WTC11 (cell line): ENCODE measurements around the gene ADAMTS9. TPM values are rescaled to one million over a fixed set of nuclear protein-coding genes. Genes with fewer than 3 reads are reported as not detected.

ENCODE experiments used
- ATAC-seq: fragments of 200-7000 bp; cut with Tn5 transposase; 2 replicates; pipeline ENCODE4 v1.10.0; 2021; ENCODE audit warnings: mild to moderate bottlenecking, moderate library complexity
- CTCF ChIA-PET: fragments of 300-600 bp; sonication (Branson Sonifier 250); formaldehyde crosslinking; loops from one replicate; lab custom pipeline; 2021; ENCODE audit warnings: antibody characterized with exemption; lab: Charles Lee
- POLR2A ChIA-PET: fragments of 350-600 bp; sonication (Branson Sonifier 250); formaldehyde crosslinking; loops from one replicate; lab custom pipeline; 2021; ENCODE audit warnings: antibody characterized with exemption; lab: Charles Lee
- DNase-seq: peaks from one replicate; pipeline ENCODE4 v3.0.0; 2021; ENCODE audit warnings: low spot score
- H3K27ac Mint-ChIP-seq: 2 replicates; pipeline ENCODE4 v1.8.0; 2021; ENCODE audit warnings: mixed read lengths
- H3K27me3 Mint-ChIP-seq: 2 replicates; pipeline ENCODE4 v1.8.0; 2021; ENCODE audit warnings: low read depth, mild to moderate bottlenecking, moderate library complexity, mixed read lengths
- H3K36me3 Mint-ChIP-seq: 2 replicates; pipeline ENCODE4 v1.8.0; 2021; ENCODE audit warnings: mixed read lengths
- H3K4me1 Mint-ChIP-seq: 2 replicates; pipeline ENCODE4 v1.8.0; 2022; ENCODE audit warnings: mixed read lengths
- H3K4me3 Mint-ChIP-seq: 2 replicates; pipeline ENCODE4 v1.8.0; 2021; ENCODE audit warnings: mild to moderate bottlenecking, moderate library complexity, mixed read lengths
- H3K9me3 Mint-ChIP-seq: 2 replicates; pipeline ENCODE4 v1.8.0; 2021; ENCODE audit warnings: mixed read lengths
- MYBL2 ChIP-seq: sonication (generic); formaldehyde crosslinking; IDR thresholded peaks from 2 replicates; pipeline ENCODE4 v1.8.1; 2023; ENCODE audit warnings: mild to moderate bottlenecking, moderate library complexity, missing genetic modification reagents
- NFE2L1 ChIP-seq: sonication (generic); formaldehyde crosslinking; IDR thresholded peaks from 2 replicates; pipeline ENCODE4 v1.8.1; 2023; ENCODE audit warnings: missing genetic modification reagents
- SP1 ChIP-seq: sonication (generic); formaldehyde crosslinking; conservative IDR thresholded peaks from 2 replicates; pipeline ENCODE4 v1.8.1; 2022; ENCODE audit warnings: missing genetic modification reagents
- TEAD1 ChIP-seq: sonication (generic); formaldehyde crosslinking; IDR thresholded peaks from 2 replicates; pipeline ENCODE4 v1.8.0; 2022; ENCODE audit warnings: mild to moderate bottlenecking, missing genetic modification reagents
- TEAD4 ChIP-seq: sonication (generic); formaldehyde crosslinking; IDR thresholded peaks from 2 replicates; pipeline ENCODE4 v1.8.0; 2022; ENCODE audit warnings: mild to moderate bottlenecking, missing genetic modification reagents
- ZNF263 ChIP-seq: sonication (generic); formaldehyde crosslinking; IDR thresholded peaks from 2 replicates; pipeline ENCODE4 v1.8.1; 2022; ENCODE audit warnings: low read depth, mild to moderate bottlenecking, moderate library complexity, missing genetic modification reagents
- ZNF416 ChIP-seq: fragments of 250-450 bp; sonication (Bioruptor Pico); IDR thresholded peaks from 2 replicates; pipeline ENCODE4 v1.9.0; 2021; ENCODE audit warnings: mild to moderate bottlenecking, inconsistent platforms
- total RNA-seq: library from RNA; stranded (reverse); gene quantifications from 3 replicates; pipeline ENCODE4 v1.2.3, GENCODE V29; 2021
- TF ChIP-seq, protein P1 (sequence below): sonication (generic); formaldehyde crosslinking; IDR thresholded peaks from 2 replicates; pipeline ENCODE4 v1.8.1; 2022; ENCODE audit warnings: missing genetic modification reagents, borderline replicate concordance
- TF ChIP-seq, protein P2 (sequence below): sonication (generic); formaldehyde crosslinking; IDR thresholded peaks from 2 replicates; pipeline ENCODE4 v1.8.0; 2023; ENCODE audit warnings: missing genetic modification reagents
- TF ChIP-seq, protein P3 (sequence below): sonication (generic); formaldehyde crosslinking; IDR thresholded peaks from 2 replicates; pipeline ENCODE4 v1.8.0; 2023; ENCODE audit warnings: missing genetic modification reagents, mild to moderate bottlenecking, borderline replicate concordance
- TF ChIP-seq, protein P4 (sequence below): sonication (generic); formaldehyde crosslinking; IDR thresholded peaks from 2 replicates; pipeline ENCODE4 v1.8.0; 2022; ENCODE audit warnings: mild to moderate bottlenecking, missing genetic modification reagents
- TF ChIP-seq, protein P5 (sequence below): sonication (generic); formaldehyde crosslinking; IDR thresholded peaks from 2 replicates; pipeline ENCODE4 v1.8.0; 2023; ENCODE audit warnings: mild to moderate bottlenecking, missing genetic modification reagents

The ADAMTS9 gene
- total RNA-seq, 1 experiment from 2014 or later, result 3.1 TPM

DNA sequence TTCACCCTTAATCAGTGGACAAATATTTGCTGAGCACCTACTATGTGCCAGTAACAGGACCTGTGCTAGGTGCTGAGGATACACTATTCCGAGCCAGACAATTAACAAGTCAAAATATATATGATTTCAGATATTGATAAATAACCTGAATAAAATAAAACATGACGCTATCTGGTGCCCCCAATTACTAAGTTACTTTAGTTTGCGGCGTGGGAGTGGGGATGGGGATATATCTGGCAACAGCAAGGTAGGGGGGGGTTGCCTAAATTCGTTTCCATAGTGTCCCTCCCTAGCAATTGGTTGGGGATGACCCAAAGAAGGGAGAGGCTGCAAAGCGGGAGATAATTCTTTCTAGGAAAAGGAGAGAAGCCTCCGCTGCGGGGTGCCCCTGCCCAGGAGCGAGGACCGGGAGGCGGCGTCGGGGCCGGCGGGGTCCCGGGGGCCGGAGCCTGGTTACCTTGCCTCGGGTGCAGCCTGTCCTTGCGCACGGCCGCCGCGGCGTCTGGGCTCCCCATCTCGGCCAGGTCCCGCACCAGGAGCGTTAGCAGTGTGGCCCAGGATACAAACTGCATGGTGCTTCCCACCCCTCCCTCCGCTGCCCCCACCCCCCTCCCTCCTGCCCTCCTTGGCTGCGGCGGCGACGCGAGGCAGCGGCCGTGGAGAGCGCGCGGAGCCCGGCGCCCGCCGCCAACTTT lies 567 bp downstream of the ADAMTS9 start (continued):
- TF ChIP-seq, protein P1, sequence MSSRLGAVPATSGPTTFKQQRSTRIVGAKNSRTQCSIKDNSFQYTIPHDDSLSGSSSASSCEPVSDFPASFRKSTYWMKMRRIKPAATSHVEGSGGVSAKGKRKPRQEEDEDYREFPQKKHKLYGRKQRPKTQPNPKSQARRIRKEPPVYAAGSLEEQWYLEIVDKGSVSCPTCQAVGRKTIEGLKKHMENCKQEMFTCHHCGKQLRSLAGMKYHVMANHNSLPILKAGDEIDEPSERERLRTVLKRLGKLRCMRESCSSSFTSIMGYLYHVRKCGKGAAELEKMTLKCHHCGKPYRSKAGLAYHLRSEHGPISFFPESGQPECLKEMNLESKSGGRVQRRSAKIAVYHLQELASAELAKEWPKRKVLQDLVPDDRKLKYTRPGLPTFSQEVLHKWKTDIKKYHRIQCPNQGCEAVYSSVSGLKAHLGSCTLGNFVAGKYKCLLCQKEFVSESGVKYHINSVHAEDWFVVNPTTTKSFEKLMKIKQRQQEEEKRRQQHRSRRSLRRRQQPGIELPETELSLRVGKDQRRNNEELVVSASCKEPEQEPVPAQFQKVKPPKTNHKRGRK (CRISPR knock-in tag), result no peak
- TF ChIP-seq TEAD4, result no peak

DNA sequence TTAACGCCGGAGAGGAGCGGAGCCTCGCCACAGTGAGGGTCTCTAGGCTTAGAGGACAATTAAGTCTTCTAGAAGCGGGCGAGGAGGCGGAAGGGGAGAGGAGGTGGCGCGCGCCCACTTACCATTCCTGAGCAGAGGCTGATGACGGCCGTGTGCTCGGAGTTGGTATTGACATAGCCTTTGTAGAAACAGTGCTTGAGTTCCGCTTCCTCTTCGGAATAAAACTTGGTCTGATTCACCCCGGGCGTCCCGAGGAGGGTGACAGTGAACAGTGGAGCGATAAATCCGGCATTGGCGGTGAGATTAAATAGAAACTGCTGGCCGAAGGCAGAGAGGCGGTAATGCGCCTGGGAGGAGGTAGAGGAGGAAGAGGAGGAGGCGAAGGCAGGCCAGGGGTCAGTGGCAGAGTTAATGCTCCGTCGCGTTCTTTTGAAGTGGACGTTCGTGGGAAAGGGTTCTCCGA lies 1.3 kb downstream of the ADAMTS9 start:
- Mint-ChIP-seq H3K4me1 (peaks cover 71% of the 10 kb centered on the region), H3K9me3 (no peaks in the 10 kb centered on the region), H3K36me3 (no peaks in the 10 kb centered on the region), H3K27me3 (peaks cover 90% of the 10 kb centered on the region), H3K27ac (peak overlapping the region; percentile 60), H3K4me3 (peak overlapping the region; percentile 87)
- ATAC-seq, result peak; percentile 4
- ChIA-PET CTCF (no interaction called here), POLR2A (no interaction called here)
- TF ChIP-seq ZNF263 (CRISPR knock-in tag) (peak; percentile 48; the same call in 1 of the 2 replicates), MYBL2 (0 out of 2 replicates have a peak, but pooled peaks have one; percentile 19)
- TF ChIP-seq, protein P2, sequence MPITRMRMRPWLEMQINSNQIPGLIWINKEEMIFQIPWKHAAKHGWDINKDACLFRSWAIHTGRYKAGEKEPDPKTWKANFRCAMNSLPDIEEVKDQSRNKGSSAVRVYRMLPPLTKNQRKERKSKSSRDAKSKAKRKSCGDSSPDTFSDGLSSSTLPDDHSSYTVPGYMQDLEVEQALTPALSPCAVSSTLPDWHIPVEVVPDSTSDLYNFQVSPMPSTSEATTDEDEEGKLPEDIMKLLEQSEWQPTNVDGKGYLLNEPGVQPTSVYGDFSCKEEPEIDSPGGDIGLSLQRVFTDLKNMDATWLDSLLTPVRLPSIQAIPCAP (CRISPR knock-in tag), result no peak
- DNase-seq, result peak; percentile 20

DNA sequence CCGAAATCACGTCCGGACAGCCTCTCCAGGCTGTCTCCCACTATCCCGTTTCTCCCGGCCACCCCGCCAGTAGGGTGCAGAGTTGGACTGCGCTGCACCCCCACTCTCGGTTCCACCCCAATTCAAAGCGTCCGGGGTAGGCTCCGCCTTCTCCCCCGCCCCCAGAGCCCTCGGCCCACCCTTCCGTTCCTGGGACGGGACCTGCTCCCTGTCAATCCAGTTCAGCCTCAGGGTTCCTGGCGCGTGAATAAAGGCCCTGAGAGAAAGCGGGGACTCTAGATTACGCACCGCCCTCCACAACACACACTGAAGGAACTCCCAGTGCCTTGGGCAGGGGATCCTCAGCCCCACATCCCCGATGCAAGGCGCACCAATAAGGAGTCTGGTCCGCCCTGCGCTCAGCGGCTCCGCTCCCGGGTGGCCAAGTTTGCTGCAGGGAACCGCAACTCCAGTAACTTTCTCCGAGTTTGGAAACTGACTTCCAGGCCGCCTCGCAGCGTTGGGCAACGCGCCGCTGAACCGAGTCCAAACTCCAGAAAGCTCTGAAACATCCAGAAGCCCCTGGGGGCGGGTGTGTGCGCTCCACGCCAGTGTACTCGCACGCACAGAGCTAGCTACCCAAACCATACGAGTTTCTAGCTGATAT lies 1.9 kb downstream of the ADAMTS9 start:
- peaks cover 88% of the 10 kb centered on the region for H3K27me3 Mint-ChIP-seq
- no peaks in the 10 kb centered on the region for H3K9me3 Mint-ChIP-seq
- ChIA-PET CTCF (no interaction called here), POLR2A (no interaction called here)
- DNase-seq (peak; percentile 91), ATAC-seq (peak; percentile 68)
- H3K27ac Mint-ChIP-seq, result peak overlapping the region; percentile 60
- peak overlapping the region; percentile 87 for H3K4me3 Mint-ChIP-seq
- TF ChIP-seq, protein P3, sequence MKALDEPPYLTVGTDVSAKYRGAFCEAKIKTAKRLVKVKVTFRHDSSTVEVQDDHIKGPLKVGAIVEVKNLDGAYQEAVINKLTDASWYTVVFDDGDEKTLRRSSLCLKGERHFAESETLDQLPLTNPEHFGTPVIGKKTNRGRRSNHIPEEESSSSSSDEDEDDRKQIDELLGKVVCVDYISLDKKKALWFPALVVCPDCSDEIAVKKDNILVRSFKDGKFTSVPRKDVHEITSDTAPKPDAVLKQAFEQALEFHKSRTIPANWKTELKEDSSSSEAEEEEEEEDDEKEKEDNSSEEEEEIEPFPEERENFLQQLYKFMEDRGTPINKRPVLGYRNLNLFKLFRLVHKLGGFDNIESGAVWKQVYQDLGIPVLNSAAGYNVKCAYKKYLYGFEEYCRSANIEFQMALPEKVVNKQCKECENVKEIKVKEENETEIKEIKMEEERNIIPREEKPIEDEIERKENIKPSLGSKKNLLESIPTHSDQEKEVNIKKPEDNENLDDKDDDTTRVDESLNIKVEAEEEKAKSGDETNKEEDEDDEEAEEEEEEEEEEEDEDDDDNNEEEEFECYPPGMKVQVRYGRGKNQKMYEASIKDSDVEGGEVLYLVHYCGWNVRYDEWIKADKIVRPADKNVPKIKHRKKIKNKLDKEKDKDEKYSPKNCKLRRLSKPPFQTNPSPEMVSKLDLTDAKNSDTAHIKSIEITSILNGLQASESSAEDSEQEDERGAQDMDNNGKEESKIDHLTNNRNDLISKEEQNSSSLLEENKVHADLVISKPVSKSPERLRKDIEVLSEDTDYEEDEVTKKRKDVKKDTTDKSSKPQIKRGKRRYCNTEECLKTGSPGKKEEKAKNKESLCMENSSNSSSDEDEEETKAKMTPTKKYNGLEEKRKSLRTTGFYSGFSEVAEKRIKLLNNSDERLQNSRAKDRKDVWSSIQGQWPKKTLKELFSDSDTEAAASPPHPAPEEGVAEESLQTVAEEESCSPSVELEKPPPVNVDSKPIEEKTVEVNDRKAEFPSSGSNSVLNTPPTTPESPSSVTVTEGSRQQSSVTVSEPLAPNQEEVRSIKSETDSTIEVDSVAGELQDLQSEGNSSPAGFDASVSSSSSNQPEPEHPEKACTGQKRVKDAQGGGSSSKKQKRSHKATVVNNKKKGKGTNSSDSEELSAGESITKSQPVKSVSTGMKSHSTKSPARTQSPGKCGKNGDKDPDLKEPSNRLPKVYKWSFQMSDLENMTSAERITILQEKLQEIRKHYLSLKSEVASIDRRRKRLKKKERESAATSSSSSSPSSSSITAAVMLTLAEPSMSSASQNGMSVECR (CRISPR knock-in tag), result no peak
- no peak for TF ChIP-seq NFE2L1 (CRISPR knock-in tag)
- TF ChIP-seq, protein P4, sequence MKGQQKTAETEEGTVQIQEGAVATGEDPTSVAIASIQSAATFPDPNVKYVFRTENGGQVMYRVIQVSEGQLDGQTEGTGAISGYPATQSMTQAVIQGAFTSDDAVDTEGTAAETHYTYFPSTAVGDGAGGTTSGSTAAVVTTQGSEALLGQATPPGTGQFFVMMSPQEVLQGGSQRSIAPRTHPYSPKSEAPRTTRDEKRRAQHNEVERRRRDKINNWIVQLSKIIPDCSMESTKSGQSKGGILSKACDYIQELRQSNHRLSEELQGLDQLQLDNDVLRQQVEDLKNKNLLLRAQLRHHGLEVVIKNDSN (CRISPR knock-in tag), result peak; percentile 17; the same call in 1 of the 2 replicates
- TF ChIP-seq TEAD1 (CRISPR knock-in tag), result peak; percentile 50; the same call in 1 of the 2 replicates
- TF ChIP-seq, protein P5, sequence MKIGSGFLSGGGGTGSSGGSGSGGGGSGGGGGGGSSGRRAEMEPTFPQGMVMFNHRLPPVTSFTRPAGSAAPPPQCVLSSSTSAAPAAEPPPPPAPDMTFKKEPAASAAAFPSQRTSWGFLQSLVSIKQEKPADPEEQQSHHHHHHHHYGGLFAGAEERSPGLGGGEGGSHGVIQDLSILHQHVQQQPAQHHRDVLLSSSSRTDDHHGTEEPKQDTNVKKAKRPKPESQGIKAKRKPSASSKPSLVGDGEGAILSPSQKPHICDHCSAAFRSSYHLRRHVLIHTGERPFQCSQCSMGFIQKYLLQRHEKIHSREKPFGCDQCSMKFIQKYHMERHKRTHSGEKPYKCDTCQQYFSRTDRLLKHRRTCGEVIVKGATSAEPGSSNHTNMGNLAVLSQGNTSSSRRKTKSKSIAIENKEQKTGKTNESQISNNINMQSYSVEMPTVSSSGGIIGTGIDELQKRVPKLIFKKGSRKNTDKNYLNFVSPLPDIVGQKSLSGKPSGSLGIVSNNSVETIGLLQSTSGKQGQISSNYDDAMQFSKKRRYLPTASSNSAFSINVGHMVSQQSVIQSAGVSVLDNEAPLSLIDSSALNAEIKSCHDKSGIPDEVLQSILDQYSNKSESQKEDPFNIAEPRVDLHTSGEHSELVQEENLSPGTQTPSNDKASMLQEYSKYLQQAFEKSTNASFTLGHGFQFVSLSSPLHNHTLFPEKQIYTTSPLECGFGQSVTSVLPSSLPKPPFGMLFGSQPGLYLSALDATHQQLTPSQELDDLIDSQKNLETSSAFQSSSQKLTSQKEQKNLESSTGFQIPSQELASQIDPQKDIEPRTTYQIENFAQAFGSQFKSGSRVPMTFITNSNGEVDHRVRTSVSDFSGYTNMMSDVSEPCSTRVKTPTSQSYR (CRISPR knock-in tag), result no peak
- TF ChIP-seq MYBL2, result 0 out of 2 replicates have a peak, but pooled peaks have one; percentile 8
- TF ChIP-seq ZNF416 (CRISPR knock-in tag), result no peak
- TF ChIP-seq SP1 (CRISPR knock-in tag), result peak; percentile 47; the same call in 1 of the 2 replicates
- no peaks in the 10 kb centered on the region for H3K36me3 Mint-ChIP-seq
- peaks cover 69% of the 10 kb centered on the region for H3K4me1 Mint-ChIP-seq
